Sigmoid colon (tissue), 7 donors: Measurements from ENCODE around the gene KRTAP19-1. TPM values are rescaled to one million over a fixed set of nuclear protein-coding genes. Genes with fewer than 3 reads are reported as not detected.

Experiments used
- DNase-seq: peaks from one replicate; pipeline ENCODE4 v3.0.0-alpha.2; 2019
- H3K27ac ChIP-seq, 4 donors: fragments of 200-600 bp; sonication (generic); one replicate each; pipeline ENCODE4 v1.5.1; 2016 to 2019; ENCODE audit warnings: mild to moderate bottlenecking in 1 of 4
- H3K27me3 ChIP-seq, 3 donors: fragments of 200-600 bp; sonication (generic); one replicate each; pipeline ENCODE4 v1.5.1; 2019; ENCODE audit warnings: mild to moderate bottlenecking in 1 of 3
- H3K36me3 ChIP-seq, 4 donors: fragments of 200-600 bp; sonication (generic); one replicate each; pipeline ENCODE4 v1.5.1; 2016 to 2019
- H3K4me1 ChIP-seq, 4 donors: fragments of 200-600 bp; sonication (generic); one replicate each; pipeline ENCODE4 v1.5.1; 2017 to 2019
- H3K4me3 ChIP-seq, 4 donors: fragments of 200-600 bp; sonication (generic); one replicate each; pipeline ENCODE4 v1.5.1; 2017 to 2019; ENCODE audit warnings: mild to moderate bottlenecking in 2 of 4, moderate library complexity in 1 of 4
- H3K9me3 ChIP-seq, 4 donors: fragments of 200-600 bp in 3 of 4; sonication (generic) in 3 of 4; one replicate each; pipeline versions ENCODE4 v1.5.1 to v1.6.1; 2013 to 2019
- EP300 ChIP-seq, 4 donors: sonication (generic); formaldehyde crosslinking; IDR thresholded peaks; one replicate each; pipeline ENCODE4 v1.6.1; 2017; ENCODE audit warnings: antibody characterized with exemption in 4 of 4
- POLR2A ChIP-seq, 2 donors: fragments of 450-650 bp; IDR thresholded peaks; one replicate each; pipeline ENCODE4 v1.6.1; 2016; ENCODE audit warnings: antibody characterized with exemption in 2 of 2, mild to moderate bottlenecking in 2 of 2, moderate library complexity in 2 of 2
- POLR2AphosphoS5 ChIP-seq, 4 donors: sonication (generic); formaldehyde crosslinking; IDR thresholded peaks; one replicate each; pipeline ENCODE4 v1.6.1; 2017; ENCODE audit warnings: antibody characterized with exemption in 4 of 4
- WGBS, 2 donors: extraction: QIAGEN DNeasy Blood & Tissue Kit; methylation state at CpG; one replicate each; pipeline ENCODE4 v1.1.7; 2013; 5-methylcytosine and 5-hydroxymethylcytosine counted together
- intact Hi-C: fragments of 100-400 bp; cut with DNase I; formaldehyde crosslinking; loops from one replicate; pipeline ENCODE4 v1.15.1; 2023
- polyA plus RNA-seq, 3 donors: library from polyadenylated mRNA; stranded (reverse); fragments of 200-250 nt; gene quantifications; one replicate each; pipeline ENCODE4 v1.2.3, GENCODE V29; 2013
- small RNA-seq, 3 donors: library from RNA; depleted of rRNA; stranded (forward); fragments of <200 nt; gene quantifications; one replicate each; pipeline ENCODE3, GENCODE V24; 2016
- total RNA-seq, 4 donors: library from RNA; depleted of rRNA; stranded (reverse); fragments of >200 nt; gene quantifications; one replicate each; pipeline ENCODE4 v1.1.0, GENCODE V29; 2016
- TF ChIP-seq, protein P1 (sequence below), 4 experiments: fragments of 450-650 bp in 3 of 4; fragments of 200-600 bp in 1 of 4; IDR thresholded peaks; one replicate each; pipeline ENCODE4 v1.5.1; 2016 to 2019; ENCODE audit warnings: antibody characterized with exemption in 4 of 4, mild to moderate bottlenecking in 3 of 4, moderate library complexity in 2 of 4
- donor health status: healthy with polysubstance abuse.
- donor health status: Bipolar disorder and iron deficiency.
- donor health status: healthy.

KRTAP19-1 gene
- total and polyA plus RNA-seq, 7 donors = not detected

DNA sequence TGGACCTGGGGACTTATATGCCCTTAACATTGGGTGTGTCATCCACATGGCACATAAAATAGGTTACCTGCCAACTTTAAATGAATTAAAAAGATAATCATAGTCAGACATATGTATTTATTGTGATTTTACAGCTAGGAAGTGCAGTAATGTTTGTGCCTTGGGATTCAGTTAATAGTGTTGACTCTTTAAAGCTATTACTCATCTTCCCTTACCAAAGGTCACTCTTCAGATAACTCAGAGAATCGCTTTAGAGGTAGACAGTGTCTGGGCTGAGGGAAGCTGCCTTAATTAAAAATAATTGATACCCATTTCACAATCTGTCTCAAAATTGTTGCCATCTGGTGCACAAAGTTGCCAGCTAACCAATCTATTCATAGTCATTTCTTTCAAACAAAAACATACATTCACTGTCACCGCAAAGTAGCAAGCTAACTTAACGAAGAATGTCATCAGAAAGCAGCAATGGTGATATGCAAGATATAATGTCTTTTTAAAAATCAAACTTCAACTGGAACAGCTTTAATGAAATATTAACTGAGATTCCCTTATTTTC is 43.1 kb downstream of the KRTAP19-1 start:
- WGBS, 2 donors = 67 to 84% methylated on average over 3 of the region's 3 CpGs

DNA sequence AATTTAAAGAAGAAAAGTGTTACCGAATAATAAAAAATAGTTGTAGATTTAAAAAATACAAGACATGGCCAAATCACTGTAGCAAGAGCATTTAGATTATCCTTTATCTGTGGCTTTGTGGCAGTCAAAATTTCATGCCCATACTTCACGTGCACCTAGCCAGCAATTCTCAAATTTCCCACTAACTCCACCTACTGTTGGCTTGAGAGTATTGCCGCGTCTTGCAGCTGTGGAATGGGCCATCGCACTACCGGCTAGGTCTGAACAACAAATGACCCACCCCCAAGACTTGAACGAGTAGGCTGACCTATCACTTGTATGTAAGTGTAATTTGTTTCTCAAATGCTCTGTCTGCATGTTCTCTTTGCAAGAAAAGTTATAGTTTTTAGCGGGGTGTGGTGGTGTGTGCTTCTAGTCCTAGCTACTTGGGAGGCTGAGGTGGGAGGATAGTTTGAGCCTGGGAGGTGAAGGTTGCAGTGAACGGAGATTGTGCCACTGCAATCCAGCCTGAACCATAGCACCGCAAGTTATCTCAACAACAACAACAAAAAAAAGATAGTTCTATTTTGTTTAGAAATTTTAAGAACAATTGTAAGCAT is 46.0 kb downstream of the KRTAP19-1 start:
- intact Hi-C loops = no loop called here

More for the DNA sequence above, 43.1 kb downstream of the KRTAP19-1 start:
- H3K9me3 ChIP-seq = no peaks in the 10 kb centered on the region
- no peaks in the 10 kb centered on the region for H3K36me3 ChIP-seq
- no peak for DNase-seq
- TF ChIP-seq POLR2A (IDR thresholded peaks at IDR 0.05) = no peak
- TF ChIP-seq, protein P1, sequence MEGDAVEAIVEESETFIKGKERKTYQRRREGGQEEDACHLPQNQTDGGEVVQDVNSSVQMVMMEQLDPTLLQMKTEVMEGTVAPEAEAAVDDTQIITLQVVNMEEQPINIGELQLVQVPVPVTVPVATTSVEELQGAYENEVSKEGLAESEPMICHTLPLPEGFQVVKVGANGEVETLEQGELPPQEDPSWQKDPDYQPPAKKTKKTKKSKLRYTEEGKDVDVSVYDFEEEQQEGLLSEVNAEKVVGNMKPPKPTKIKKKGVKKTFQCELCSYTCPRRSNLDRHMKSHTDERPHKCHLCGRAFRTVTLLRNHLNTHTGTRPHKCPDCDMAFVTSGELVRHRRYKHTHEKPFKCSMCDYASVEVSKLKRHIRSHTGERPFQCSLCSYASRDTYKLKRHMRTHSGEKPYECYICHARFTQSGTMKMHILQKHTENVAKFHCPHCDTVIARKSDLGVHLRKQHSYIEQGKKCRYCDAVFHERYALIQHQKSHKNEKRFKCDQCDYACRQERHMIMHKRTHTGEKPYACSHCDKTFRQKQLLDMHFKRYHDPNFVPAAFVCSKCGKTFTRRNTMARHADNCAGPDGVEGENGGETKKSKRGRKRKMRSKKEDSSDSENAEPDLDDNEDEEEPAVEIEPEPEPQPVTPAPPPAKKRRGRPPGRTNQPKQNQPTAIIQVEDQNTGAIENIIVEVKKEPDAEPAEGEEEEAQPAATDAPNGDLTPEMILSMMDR (IDR thresholded peaks at IDR 0.05) = no peak
- no peak for TF ChIP-seq EP300 (IDR thresholded peaks at IDR 0.05)
- TF ChIP-seq POLR2AphosphoS5 (IDR thresholded peaks at IDR 0.05) = no peak
- intact Hi-C loops = no loop called here
- no peak overlapping the region for H3K4me3 ChIP-seq
- no peaks in the 10 kb centered on the region for H3K4me1 ChIP-seq
- no peak overlapping the region for H3K27ac ChIP-seq
- no peaks in the 10 kb centered on the region for H3K27me3 ChIP-seq

GRCh38 chr21:30430170-30430655 is 50.0 kb downstream of the KRTAP19-1 start, which contains the start of gene KRTAP13-4:
Gene KRTAP13-4 (plus strand): TSS chr21:30430220. CDS start chr21:30430276, 56 bp downstream.
- no peaks in the 10 kb centered on the region for H3K27me3 ChIP-seq
- no peaks in the 10 kb centered on the region for H3K4me1 ChIP-seq
- WGBS, 2 donors = 70 to 81% methylated on average over 9 of the region's 9 CpGs
- H3K36me3 ChIP-seq = no peaks in the 10 kb centered on the region
- TF ChIP-seq POLR2AphosphoS5 (IDR thresholded peaks at IDR 0.05) (no peak), EP300 (IDR thresholded peaks at IDR 0.05) (no peak), POLR2A (IDR thresholded peaks at IDR 0.05) (no peak)
- TF ChIP-seq, protein P1 (IDR thresholded peaks at IDR 0.05) = no peak
- H3K27ac ChIP-seq = no peak within 1 kb of the TSS
- no peaks in the 10 kb centered on the region for H3K9me3 ChIP-seq
- no peak within 1 kb of the TSS for H3K4me3 ChIP-seq
- no peak for DNase-seq
- intact Hi-C loops = no loop called here

More for the DNA sequence above, 46.0 kb downstream of the KRTAP19-1 start:
- H3K27ac ChIP-seq = no peak overlapping the region
- no peaks in the 10 kb centered on the region for H3K4me1 ChIP-seq
- H3K4me3 ChIP-seq = no peak overlapping the region
- TF ChIP-seq, protein P1 (IDR thresholded peaks at IDR 0.05) = peak in 1 of 4 experiments; percentile 22
- no peak for TF ChIP-seq POLR2AphosphoS5 (IDR thresholded peaks at IDR 0.05)
- no peak for TF ChIP-seq EP300 (IDR thresholded peaks at IDR 0.05)
- TF ChIP-seq POLR2A (IDR thresholded peaks at IDR 0.05) = no peak
- H3K27me3 ChIP-seq = no peaks in the 10 kb centered on the region
- no peaks in the 10 kb centered on the region for H3K9me3 ChIP-seq
- 25 to 34% methylated on average over 10 of the region's 10 CpGs for WGBS, 2 donors
- H3K36me3 ChIP-seq = no peaks in the 10 kb centered on the region
- DNase-seq = no peak

Small RNAs within 50 kb of the gene (small RNA-seq; reads per million reads assigned to genes)
- gene AP000567.1 (0 reads per million in 3 donors), gene KRTAP19-10P (0 reads per million in 3 donors), gene KRTAP19-9P (0 reads per million in 3 donors)

Other genes with a start within 250 kb of the KRTAP19-1 start
- gene KRTAP24-1, start 197.4 kb downstream of the KRTAP19-1 start, total RNA-seq = not detected
- not detected for gene KRTAP24-1, start 197.4 kb downstream of the KRTAP19-1 start, polyA plus RNA-seq
- not detected for gene KRTAP25-1, start 190.9 kb downstream of the KRTAP19-1 start, total RNA-seq
- gene KRTAP25-1, start 190.9 kb downstream of the KRTAP19-1 start, polyA plus RNA-seq = not detected
- gene KRTAP26-1, start 160.1 kb downstream of the KRTAP19-1 start, total RNA-seq = not detected
- gene KRTAP26-1, start 160.1 kb downstream of the KRTAP19-1 start, polyA plus RNA-seq = not detected
- gene KRTAP27-1, start 142.7 kb downstream of the KRTAP19-1 start, total RNA-seq = not detected
- gene KRTAP27-1, start 142.7 kb downstream of the KRTAP19-1 start, polyA plus RNA-seq = not detected
- gene KRTAP23-1, start 131.8 kb downstream of the KRTAP19-1 start, total RNA-seq = not detected
- gene KRTAP23-1, start 131.8 kb downstream of the KRTAP19-1 start, polyA plus RNA-seq = not detected
- not detected for gene KRTAP13-2, start 108.1 kb downstream of the KRTAP19-1 start, total RNA-seq
- gene KRTAP13-2, start 108.1 kb downstream of the KRTAP19-1 start, polyA plus RNA-seq = 1 to 10 TPM; 1.8 to 6.0 (median 2.4) TPM
- gene KRTAP13-1, start 84.3 kb downstream of the KRTAP19-1 start, total RNA-seq = not detected
- not detected for gene KRTAP13-1, start 84.3 kb downstream of the KRTAP19-1 start, polyA plus RNA-seq
- not detected for gene KRTAP13-3, start 54.4 kb downstream of the KRTAP19-1 start, total RNA-seq
- not detected for gene KRTAP13-3, start 54.4 kb downstream of the KRTAP19-1 start, polyA plus RNA-seq
- gene KRTAP13-4, start 50.1 kb downstream of the KRTAP19-1 start, total RNA-seq = not detected
- gene KRTAP13-4, start 50.1 kb downstream of the KRTAP19-1 start, polyA plus RNA-seq = not detected
- not detected for gene KRTAP15-1, start 40.1 kb downstream of the KRTAP19-1 start, total RNA-seq
- gene KRTAP15-1, start 40.1 kb downstream of the KRTAP19-1 start, polyA plus RNA-seq = not detected
- gene KRTAP19-2, start 7.1 kb upstream of the KRTAP19-1 start, total RNA-seq = not detected
- gene KRTAP19-2, start 7.1 kb upstream of the KRTAP19-1 start, polyA plus RNA-seq = not detected
- gene KRTAP19-3, start 11.6 kb upstream of the KRTAP19-1 start, total RNA-seq = not detected
- not detected for gene KRTAP19-3, start 11.6 kb upstream of the KRTAP19-1 start, polyA plus RNA-seq
- not detected for gene KRTAP19-4, start 16.8 kb upstream of the KRTAP19-1 start, total RNA-seq
- not detected for gene KRTAP19-4, start 16.8 kb upstream of the KRTAP19-1 start, polyA plus RNA-seq
- gene KRTAP19-5, start 21.8 kb upstream of the KRTAP19-1 start, total RNA-seq = not detected
- gene KRTAP19-5, start 21.8 kb upstream of the KRTAP19-1 start, polyA plus RNA-seq = not detected
- gene KRTAP19-6, start 61.5 kb upstream of the KRTAP19-1 start, total RNA-seq = not detected
- gene KRTAP19-6, start 61.5 kb upstream of the KRTAP19-1 start, polyA plus RNA-seq = not detected
- not detected for gene KRTAP19-7, start 80.9 kb upstream of the KRTAP19-1 start, total RNA-seq
- not detected for gene KRTAP19-7, start 80.9 kb upstream of the KRTAP19-1 start, polyA plus RNA-seq
- not detected for gene KRTAP22-2, start 110.0 kb upstream of the KRTAP19-1 start, total RNA-seq
- not detected for gene KRTAP22-2, start 110.0 kb upstream of the KRTAP19-1 start, polyA plus RNA-seq
- not detected for gene KRTAP6-3, start 112.1 kb upstream of the KRTAP19-1 start, total RNA-seq
- not detected for gene KRTAP6-3, start 112.1 kb upstream of the KRTAP19-1 start, polyA plus RNA-seq
- gene KRTAP6-2, start 118.5 kb upstream of the KRTAP19-1 start, total RNA-seq = not detected
- not detected for gene KRTAP6-2, start 118.5 kb upstream of the KRTAP19-1 start, polyA plus RNA-seq
- gene KRTAP22-1, start 120.7 kb upstream of the KRTAP19-1 start, total RNA-seq = not detected
- not detected for gene KRTAP22-1, start 120.7 kb upstream of the KRTAP19-1 start, polyA plus RNA-seq
- not detected for gene KRTAP6-1, start 133.6 kb upstream of the KRTAP19-1 start, total RNA-seq
- not detected for gene KRTAP6-1, start 133.6 kb upstream of the KRTAP19-1 start, polyA plus RNA-seq
- gene KRTAP20-1, start 136.1 kb upstream of the KRTAP19-1 start, total RNA-seq = not detected
- gene KRTAP20-1, start 136.1 kb upstream of the KRTAP19-1 start, polyA plus RNA-seq = not detected
- not detected for gene KRTAP20-4, start 140.3 kb upstream of the KRTAP19-1 start, total RNA-seq
- not detected for gene KRTAP20-4, start 140.3 kb upstream of the KRTAP19-1 start, polyA plus RNA-seq
- gene KRTAP20-2, start 154.8 kb upstream of the KRTAP19-1 start, total RNA-seq = not detected
- gene KRTAP20-2, start 154.8 kb upstream of the KRTAP19-1 start, polyA plus RNA-seq = not detected
- gene KRTAP20-3, start 162.5 kb upstream of the KRTAP19-1 start, total RNA-seq = not detected
- gene KRTAP20-3, start 162.5 kb upstream of the KRTAP19-1 start, polyA plus RNA-seq = not detected
- not detected for gene KRTAP21-3, start 238.4 kb upstream of the KRTAP19-1 start, total RNA-seq
- not detected for gene KRTAP21-3, start 238.4 kb upstream of the KRTAP19-1 start, polyA plus RNA-seq